ENCODE data around the gene SLC6A4. TPM values are rescaled to one million over a fixed set of nuclear protein-coding genes. Genes with fewer than 3 reads are reported as not detected.
"Not testable (repeated sequence)": the region's sequence is repeated elsewhere in the genome, so short reads cannot be mapped to it uniquely, and the experiment has no call there.

The SLC6A4 gene
- total and polyA plus RNA-seq, 10 of the 15 experiments (the other 5 are each of a cell fraction or from before 2014, with no cell fraction given): 5.3 to 20.6 (median 10.1) TPM

DNA sequence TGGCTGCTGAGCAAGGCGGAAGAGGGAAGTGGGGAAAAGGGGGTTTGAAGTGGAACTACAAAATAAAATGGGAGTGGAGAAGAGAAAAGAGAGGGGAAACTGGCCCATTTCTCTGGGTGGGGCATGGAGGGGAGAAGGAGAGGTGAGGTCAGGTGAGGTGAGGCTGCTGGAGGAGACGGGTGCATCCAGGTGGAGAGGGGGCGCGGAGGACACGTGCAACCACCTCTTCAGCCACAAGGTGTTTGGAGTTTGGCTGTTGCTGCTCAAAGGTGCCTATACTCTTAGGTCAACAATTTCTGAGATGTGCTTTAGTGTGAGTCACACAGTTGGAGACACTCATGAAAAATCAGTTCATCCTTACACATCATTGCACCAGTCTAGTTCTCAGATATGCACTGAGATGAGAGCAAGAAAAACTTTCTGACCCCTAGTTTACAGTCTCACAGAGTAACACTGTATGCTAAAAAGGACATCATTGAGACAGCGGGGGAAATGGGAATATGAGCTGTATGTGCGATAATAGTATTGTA is 4.8 kb downstream of the SLC6A4 start (continued):
- no peak for TF ChIP-seq NFIC (IDR thresholded peaks at IDR 0.05; ENCODE audit: low read depth, low read length)
- no peak for TF ChIP-seq KDM1A (IDR thresholded peaks at IDR 0.05; ENCODE audit: borderline replicate concordance)
- TF ChIP-seq, protein P1, sequence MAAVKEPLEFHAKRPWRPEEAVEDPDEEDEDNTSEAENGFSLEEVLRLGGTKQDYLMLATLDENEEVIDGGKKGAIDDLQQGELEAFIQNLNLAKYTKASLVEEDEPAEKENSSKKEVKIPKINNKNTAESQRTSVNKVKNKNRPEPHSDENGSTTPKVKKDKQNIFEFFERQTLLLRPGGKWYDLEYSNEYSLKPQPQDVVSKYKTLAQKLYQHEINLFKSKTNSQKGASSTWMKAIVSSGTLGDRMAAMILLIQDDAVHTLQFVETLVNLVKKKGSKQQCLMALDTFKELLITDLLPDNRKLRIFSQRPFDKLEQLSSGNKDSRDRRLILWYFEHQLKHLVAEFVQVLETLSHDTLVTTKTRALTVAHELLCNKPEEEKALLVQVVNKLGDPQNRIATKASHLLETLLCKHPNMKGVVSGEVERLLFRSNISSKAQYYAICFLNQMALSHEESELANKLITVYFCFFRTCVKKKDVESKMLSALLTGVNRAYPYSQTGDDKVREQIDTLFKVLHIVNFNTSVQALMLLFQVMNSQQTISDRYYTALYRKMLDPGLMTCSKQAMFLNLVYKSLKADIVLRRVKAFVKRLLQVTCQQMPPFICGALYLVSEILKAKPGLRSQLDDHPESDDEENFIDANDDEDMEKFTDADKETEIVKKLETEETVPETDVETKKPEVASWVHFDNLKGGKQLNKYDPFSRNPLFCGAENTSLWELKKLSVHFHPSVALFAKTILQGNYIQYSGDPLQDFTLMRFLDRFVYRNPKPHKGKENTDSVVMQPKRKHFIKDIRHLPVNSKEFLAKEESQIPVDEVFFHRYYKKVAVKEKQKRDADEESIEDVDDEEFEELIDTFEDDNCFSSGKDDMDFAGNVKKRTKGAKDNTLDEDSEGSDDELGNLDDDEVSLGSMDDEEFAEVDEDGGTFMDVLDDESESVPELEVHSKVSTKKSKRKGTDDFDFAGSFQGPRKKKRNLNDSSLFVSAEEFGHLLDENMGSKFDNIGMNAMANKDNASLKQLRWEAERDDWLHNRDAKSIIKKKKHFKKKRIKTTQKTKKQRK (IDR thresholded peaks at IDR 0.05; ENCODE audit: low read depth, low read length): no peak
- TF ChIP-seq RELA (IDR thresholded peaks at IDR 0.05; ENCODE audit: borderline replicate concordance, partially characterized antibody): no peak
- no peak for TF ChIP-seq ESRRA (IDR thresholded peaks at IDR 0.05; ENCODE audit: low read length)
- TF ChIP-seq FOXM1 (IDR thresholded peaks at IDR 0.05; ENCODE audit: low read depth, low read length): no peak
- TF ChIP-seq TCF12 (IDR thresholded peaks at IDR 0.05; ENCODE audit: low read depth, low read length): no peak

DNA sequence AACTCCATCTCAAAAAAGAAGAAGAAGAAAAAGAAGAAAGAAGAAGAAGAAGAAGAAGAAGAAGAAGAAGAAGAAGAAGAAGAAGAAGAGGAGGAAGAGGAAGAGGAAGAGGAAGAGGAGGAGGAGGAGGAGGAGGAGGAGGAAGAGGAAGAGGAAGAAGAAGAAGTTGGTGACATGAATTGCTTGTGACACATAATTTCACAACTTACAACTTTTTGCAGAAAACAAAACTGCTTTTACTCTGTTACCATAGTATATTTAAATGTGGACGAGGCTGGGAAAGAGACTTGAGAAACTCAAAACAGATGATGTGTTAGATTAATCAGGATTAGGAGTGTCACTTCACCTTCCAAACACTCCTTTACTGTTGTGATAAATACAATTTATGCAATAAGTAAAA is 5.5 kb downstream of the SLC6A4 start:
- BruUV-seq (replicated peaks); in situ Hi-C loops (cut with MboI); H3K79me2 ChIP-seq (ENCODE audit: control insufficient read depth, insufficient read depth, low read length); FAIRE-seq; DNase-seq (ENCODE audit: low read depth, low spot score); H3K27ac ChIP-seq (ENCODE audit: control insufficient read depth, insufficient read depth); CTCF ChIA-PET; POLR2A ChIA-PET; ATAC-seq; H3K27me3 ChIP-seq (replicated peaks in 1 of 2; ENCODE audit: control insufficient read depth in 2 of 2, insufficient read depth in 2 of 2, low read length in 1 of 2); SMC1A ChIA-PET (ENCODE audit: uncharacterized antibody, unreplicated experiment); H3K9ac ChIP-seq (ENCODE audit: control insufficient read depth, insufficient read depth, low read length); H3K9me3 ChIP-seq (replicated peaks; ENCODE audit: control insufficient read depth, insufficient read depth, low read length); H3K4me3 ChIP-seq; H2AFZ ChIP-seq (ENCODE audit: control insufficient read depth, low read depth, low read length); H3K4me1 ChIP-seq (ENCODE audit: control insufficient read depth, insufficient read depth, low read length); H3K36me3 ChIP-seq (ENCODE audit: control insufficient read depth in 2 of 2, insufficient read depth in 2 of 2, low read length in 1 of 2); H4K20me1 ChIP-seq (ENCODE audit: control insufficient read depth, insufficient read depth); H3K4me2 ChIP-seq (ENCODE audit: control insufficient read depth, insufficient read depth): not testable (repeated sequence)
- RAD21 ChIA-PET (ENCODE audit: unreplicated experiment): interaction anchor here (1.1 kb wide), 1 partner anchor 485 kb away, joined by 3 read pairs; no protein-coding TSS in a partner anchor
- WGBS (ENCODE audit: insufficient coverage, insufficient replicate concordance, low lambda C conversion rate, missing lambda C conversion rate): 5% methylated on average over 1 of the region's 1 CpG
- intact Hi-C loops (cut with micrococcal nuclease; ENCODE audit: unreplicated experiment): loop anchor here (10.0 kb wide), 1 partner anchor 105 kb away; the partner anchor contains the start of gene TMIGD1
